ENCODE measurements around the gene ACYP1. TPM values are rescaled to one million over a fixed set of nuclear protein-coding genes. Genes with fewer than 3 reads are reported as not detected.

ACYP1 gene
- total and polyA plus RNA-seq, 9 of the 15 experiments (the other 6 are each of a cell fraction or from before 2014, with no cell fraction given) = 19.9 to 113 (median 52.3) TPM

DNA sequence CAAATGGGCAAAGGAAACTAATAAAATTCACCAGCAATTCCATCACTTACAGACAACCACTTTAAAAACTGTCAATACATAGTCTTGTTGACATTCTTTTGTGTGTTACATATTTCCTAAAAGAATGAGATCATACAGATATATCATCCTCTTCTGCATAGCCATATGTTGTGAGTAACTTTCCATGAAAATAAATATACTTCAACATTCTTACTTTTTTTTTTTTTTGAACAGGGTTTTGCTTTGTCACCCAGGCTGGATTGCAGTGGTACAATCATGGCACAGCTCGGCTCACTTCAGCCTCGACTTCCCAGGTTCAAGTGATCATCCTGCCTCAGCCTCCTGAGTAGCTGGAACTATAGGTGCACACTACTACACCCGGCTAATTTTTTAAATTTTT lies 26.5 kb upstream of the ACYP1 start:
- FAIRE-seq = no peak
- 69% methylated on average over 3 of the region's 3 CpGs for WGBS (ENCODE audit: insufficient coverage, low coverage, missing lambda C conversion rate)
- ChIA-PET CTCF (ENCODE audit: low intra/inter-chr PET ratio) (no interaction called here), POLR2A (interaction anchor here (1.1 kb wide), 1 partner anchor 9 kb away, joined by 3 read pairs; no protein-coding TSS in a partner anchor)
- Histone ChIP-seq H3K9me1 (ENCODE audit: control insufficient read depth, insufficient read depth, low read length) (no peaks in the 10 kb centered on the region), H3K9me3 (replicated peaks; ENCODE audit: control insufficient read depth, insufficient read depth, low read depth, low read length) (no peaks in the 10 kb centered on the region), H3K4me1 (replicated peaks in 1 of 2; ENCODE audit: control insufficient read depth in 2 of 2, insufficient read depth in 2 of 2, low read length in 2 of 2) (no peaks in the 10 kb centered on the region), H3K79me2 (ENCODE audit: control insufficient read depth, insufficient read depth, low read length) (no peaks in the 10 kb centered on the region), H3K27me3 (ENCODE audit: control insufficient read depth in 2 of 2, insufficient read depth in 2 of 2, low read length in 2 of 2) (no peaks in the 10 kb centered on the region), H2AFZ (ENCODE audit: low read depth, low read length) (no peak overlapping the region), H3K36me3 (ENCODE audit: control insufficient read depth, insufficient read depth, low read length) (peaks cover 34% of the 10 kb centered on the region; the same call in 2 of the 3 replicates), H4K20me1 (replicated peaks; ENCODE audit: control insufficient read depth, insufficient read depth, low read length) (no peaks in the 10 kb centered on the region), H3K9ac (ENCODE audit: insufficient read depth in 1 of 2, low read depth in 2 of 2, low read length in 2 of 2) (no peak overlapping the region), H3K27ac (ENCODE audit: extremely low read depth, low read depth, low read length) (no peak overlapping the region), H3K4me2 (ENCODE audit: insufficient read depth, low read length) (no peak overlapping the region), H3K4me3 (no peak overlapping the region)
- TF ChIP-seq TBL1XR1 (IDR thresholded peaks at IDR 0.05; ENCODE audit: low read length in 2 of 2) = no peak
- no peak for TF ChIP-seq NR1H2 (CRISPR knock-in tag; IDR thresholded peaks at IDR 0.05)
- no peak for TF ChIP-seq ZNF384 (IDR thresholded peaks at IDR 0.05; ENCODE audit: low read depth, low read length)
- TF ChIP-seq SP2 (IDR thresholded peaks at IDR 0.05; ENCODE audit: extremely low read depth, low read depth, low read length, poor library complexity, severe bottlenecking) = no peak
- TF ChIP-seq POLR2AphosphoS2 (IDR thresholded peaks at IDR 0.05; ENCODE audit: low read length) = no peak
- no peak for TF ChIP-seq PHTF2 (CRISPR knock-in tag; IDR thresholded peaks at IDR 0.05)
- intact Hi-C loops (cut with micrococcal nuclease) = no loop called here
- no peak for ATAC-seq
- in situ Hi-C loops (cut with MboI) = no loop called here
- no peak for DNase-seq (ENCODE audit: extremely low read depth in 1 of 4, low spot score in 3 of 4)
- BruUV-seq (replicated peaks) = no TSS peak
